Measurements from ENCODE around the gene C1orf21. TPM values are rescaled to one million over a fixed set of nuclear protein-coding genes. Genes with fewer than 3 reads are reported as not detected.

Gene C1orf21
- polyA plus RNA-seq, 6 donors from 2014 or later, result 0.08 to 1.9 (median 0.16) TPM; not detected in 1

DNA sequence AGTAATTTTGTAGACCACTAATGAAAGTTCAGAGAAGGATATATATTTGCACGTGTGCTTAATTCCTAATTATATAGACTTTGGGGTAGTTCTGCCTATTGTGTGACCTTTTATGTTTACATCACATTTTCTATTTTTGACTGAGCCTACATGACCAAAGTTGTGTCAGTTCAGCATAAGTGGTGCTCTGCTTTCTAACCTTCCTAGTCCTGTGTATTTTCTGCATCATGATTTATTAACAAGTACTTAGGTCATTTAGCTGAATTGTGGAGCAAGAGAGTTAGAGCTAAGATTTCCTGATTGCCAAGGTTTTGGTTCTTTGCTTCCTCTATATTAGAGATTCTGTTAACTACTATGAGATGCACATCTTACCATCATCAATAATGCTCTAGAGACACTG lies 176.0 kb downstream of the C1orf21 start:
- Mint-ChIP-seq H3K27ac (no peak overlapping the region), H3K9me3 (peaks cover 0 to 5% (median 2%) of the 10 kb centered on the region in 7 donors), H3K36me3 (no peaks in the 10 kb centered on the region), H3K4me3 (no peak overlapping the region), H3K27me3 (no peaks in the 10 kb centered on the region), H3K4me1 (peaks cover 0 to 5% (median 0%) of the 10 kb centered on the region in 3 donors)
- ATAC-seq (ENCODE audit: low read depth in 2 of 2) (no peak), DNase-seq (no peak)

DNA sequence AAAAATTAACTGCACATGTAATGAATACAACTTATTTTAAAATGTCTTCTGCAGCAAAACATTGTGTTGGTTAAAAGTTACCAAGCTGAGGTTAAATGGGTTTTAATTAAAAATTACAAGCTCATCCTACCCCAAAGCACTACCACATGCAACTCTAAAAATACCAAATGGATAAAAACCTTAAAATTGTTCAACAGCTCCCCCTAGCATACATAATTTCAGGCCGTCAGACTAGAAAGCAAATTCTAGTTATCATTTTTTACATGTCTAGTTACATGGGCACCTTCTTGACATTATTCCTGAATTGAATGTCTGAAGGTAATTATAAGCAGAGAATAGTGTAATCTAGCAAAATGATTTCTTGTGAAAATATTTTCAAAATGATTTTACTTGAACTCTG lies 176.5 kb downstream of the C1orf21 start:
- no peak for DNase-seq
- Mint-ChIP-seq H3K4me1 (peaks cover 0 to 5% (median 0%) of the 10 kb centered on the region in 3 donors), H3K9me3 (peaks cover 0 to 5% (median 0%) of the 10 kb centered on the region in 7 donors), H3K36me3 (no peaks in the 10 kb centered on the region), H3K4me3 (no peak overlapping the region), H3K27me3 (no peaks in the 10 kb centered on the region), H3K27ac (peak overlapping the region in 1 of 6 donors; percentile 9)
- no peak for ATAC-seq (ENCODE audit: low read depth in 2 of 2)

DNA sequence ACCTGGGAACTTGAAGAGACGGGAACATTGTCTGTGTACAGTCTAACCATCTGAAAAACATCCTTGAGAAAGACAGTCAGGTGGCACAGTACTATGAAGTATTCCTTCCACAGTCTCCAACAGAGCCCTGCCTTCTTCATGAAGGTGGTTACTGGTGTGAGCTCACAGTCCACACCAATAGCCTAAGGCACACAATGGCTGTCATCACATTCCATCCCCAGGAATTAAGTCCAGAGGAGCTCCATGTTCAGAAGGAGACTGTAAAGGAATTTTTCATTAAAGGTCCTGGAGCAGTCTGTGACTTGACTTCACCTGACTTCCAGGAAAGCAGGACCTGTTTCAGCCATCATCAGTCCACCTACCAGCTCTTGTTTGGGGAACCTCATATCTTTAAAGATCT lies 180.2 kb downstream of the C1orf21 start:
- H3K4me1 Mint-ChIP-seq, result no peaks in the 10 kb centered on the region
- ATAC-seq (ENCODE audit: low read depth in 2 of 2), result no peak
- no peak overlapping the region for H3K4me3 Mint-ChIP-seq
- no peak overlapping the region for H3K27ac Mint-ChIP-seq
- H3K36me3 Mint-ChIP-seq, result no peaks in the 10 kb centered on the region
- DNase-seq, result no peak
- peaks cover 0 to 4% (median 0%) of the 10 kb centered on the region in 7 donors for H3K9me3 Mint-ChIP-seq
- no peaks in the 10 kb centered on the region for H3K27me3 Mint-ChIP-seq

DNA sequence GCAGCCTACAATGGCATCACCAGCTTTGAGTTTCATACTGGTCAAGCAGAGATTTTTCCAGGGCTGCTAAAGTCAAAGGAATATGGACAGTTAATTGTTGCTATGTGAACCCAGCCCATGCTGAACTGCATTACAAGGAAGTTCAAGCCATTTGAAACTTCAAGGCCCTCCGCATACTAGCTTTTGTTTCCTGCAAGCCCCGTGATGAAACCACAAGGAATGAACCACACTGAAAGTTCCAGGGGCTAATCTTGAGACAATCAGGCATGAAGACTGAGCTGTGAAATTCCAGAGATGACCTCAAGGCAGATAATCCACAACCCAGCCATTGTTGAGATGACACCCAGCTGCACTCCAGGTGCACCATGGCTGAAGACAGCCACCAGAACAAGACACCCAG lies 180.8 kb downstream of the C1orf21 start:
- Mint-ChIP-seq H3K4me1 (no peaks in the 10 kb centered on the region), H3K36me3 (no peaks in the 10 kb centered on the region), H3K4me3 (no peak overlapping the region), H3K9me3 (peaks cover 0 to 4% (median 0%) of the 10 kb centered on the region in 7 donors), H3K27ac (no peak overlapping the region), H3K27me3 (no peaks in the 10 kb centered on the region)
- ATAC-seq (ENCODE audit: low read depth in 2 of 2) (no peak), DNase-seq (no peak)

DNA sequence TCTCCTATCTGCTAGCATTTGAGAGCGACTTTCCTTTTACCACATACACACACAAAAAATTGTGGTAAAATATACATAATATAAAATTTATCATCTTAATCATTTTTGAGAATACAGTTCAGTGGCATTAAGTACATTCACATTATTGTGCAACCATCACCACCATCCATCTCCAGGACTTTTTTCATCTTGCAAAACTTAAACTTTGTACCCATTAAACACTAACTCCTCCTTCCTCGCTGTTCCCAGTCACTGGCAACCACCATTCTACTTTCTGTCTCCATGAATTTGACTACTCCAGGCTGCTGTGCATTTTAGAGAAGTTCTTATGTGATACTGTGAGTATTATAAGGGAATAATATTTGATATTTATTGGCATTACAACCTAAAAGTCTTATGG lies 181.3 kb downstream of the C1orf21 start:
- no peaks in the 10 kb centered on the region for H3K4me1 Mint-ChIP-seq
- H3K9me3 Mint-ChIP-seq, result peaks cover 0 to 4% (median 0%) of the 10 kb centered on the region in 7 donors
- H3K27me3 Mint-ChIP-seq, result no peaks in the 10 kb centered on the region
- no peak overlapping the region for H3K4me3 Mint-ChIP-seq
- no peaks in the 10 kb centered on the region for H3K36me3 Mint-ChIP-seq
- ATAC-seq (ENCODE audit: low read depth in 2 of 2) (no peak), DNase-seq (no peak)
- H3K27ac Mint-ChIP-seq, result no peak overlapping the region

DNA sequence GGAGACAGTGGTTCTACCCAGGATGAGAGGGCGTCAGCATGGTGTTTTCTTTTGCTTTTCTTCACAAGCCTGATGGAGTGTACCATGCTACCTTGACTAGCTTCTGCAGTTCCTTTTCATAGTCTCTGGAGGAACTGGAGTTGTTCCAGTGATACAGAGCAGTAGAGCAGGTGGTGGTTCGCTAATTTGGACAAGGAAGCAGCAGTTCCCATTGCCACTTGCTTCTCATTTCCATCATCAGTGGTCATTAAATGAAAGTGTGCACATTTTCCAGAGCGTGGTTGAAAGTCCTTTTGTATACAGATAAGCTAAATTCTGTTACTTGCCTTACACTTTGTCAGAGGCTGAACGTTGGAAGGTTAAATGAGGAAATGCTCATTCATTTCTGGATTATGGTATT lies 182.3 kb downstream of the C1orf21 start:
- Mint-ChIP-seq H3K27ac (no peak overlapping the region), H3K4me3 (no peak overlapping the region), H3K9me3 (peaks cover 0 to 4% (median 0%) of the 10 kb centered on the region in 7 donors), H3K4me1 (no peaks in the 10 kb centered on the region), H3K36me3 (no peaks in the 10 kb centered on the region), H3K27me3 (no peaks in the 10 kb centered on the region)
- DNase-seq (no peak), ATAC-seq (ENCODE audit: low read depth in 2 of 2) (no peak)

DNA sequence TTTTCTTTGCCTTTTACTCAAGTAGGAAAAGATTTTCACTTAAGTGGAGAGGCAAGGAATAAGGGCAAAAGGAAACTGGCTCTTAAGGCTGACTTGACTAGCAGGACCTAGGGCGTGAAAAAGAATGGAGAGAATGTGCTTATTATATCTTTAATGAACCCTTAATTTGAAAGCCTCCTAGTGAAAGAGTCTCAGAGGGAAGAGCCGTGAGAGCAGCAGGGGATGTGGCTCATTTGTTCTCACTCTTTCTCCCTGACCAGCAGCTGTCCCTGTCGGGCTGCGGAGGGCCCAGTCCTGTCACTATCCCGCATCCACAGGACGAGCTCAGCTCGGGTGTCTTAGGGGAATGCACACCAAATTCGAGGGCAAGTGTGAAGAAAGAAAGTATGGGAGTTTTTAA lies 187.8 kb downstream of the C1orf21 start:
- Mint-ChIP-seq H3K9me3 (peaks cover 0 to 4% (median 0%) of the 10 kb centered on the region in 7 donors), H3K36me3 (no peaks in the 10 kb centered on the region), H3K4me3 (no peak overlapping the region), H3K27ac (no peak overlapping the region), H3K4me1 (no peaks in the 10 kb centered on the region), H3K27me3 (no peaks in the 10 kb centered on the region)
- no peak for ATAC-seq (ENCODE audit: low read depth in 2 of 2)
- DNase-seq, result no peak

DNA sequence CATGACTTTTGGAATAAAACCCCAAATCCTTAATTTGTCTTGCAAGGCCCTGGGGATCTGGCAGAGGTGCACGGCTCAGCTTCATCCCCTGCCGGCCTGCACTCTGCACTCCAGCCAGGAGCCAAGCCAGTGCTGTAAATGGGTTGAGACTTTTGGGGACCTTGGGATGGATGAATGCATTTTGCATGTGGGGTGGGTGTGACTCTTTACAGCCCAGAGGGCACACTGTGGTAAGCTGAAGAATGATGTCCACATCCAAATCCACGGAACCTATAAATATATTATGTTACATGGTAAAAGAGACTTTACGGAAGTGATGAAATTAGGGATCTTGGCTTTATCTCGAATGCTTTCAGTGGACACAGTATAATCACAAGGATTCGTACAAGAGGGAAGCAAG lies 190.0 kb downstream of the C1orf21 start:
- Mint-ChIP-seq H3K27me3 (no peaks in the 10 kb centered on the region), H3K9me3 (peaks cover 3 to 13% (median 6%) of the 10 kb centered on the region in 7 donors), H3K27ac (no peak overlapping the region), H3K4me1 (no peaks in the 10 kb centered on the region), H3K36me3 (peaks cover 0 to 8% of the 10 kb centered on the region in 2 donors), H3K4me3 (no peak overlapping the region)
- no peak for DNase-seq
- ATAC-seq (ENCODE audit: low read depth in 2 of 2), result no peak

DNA sequence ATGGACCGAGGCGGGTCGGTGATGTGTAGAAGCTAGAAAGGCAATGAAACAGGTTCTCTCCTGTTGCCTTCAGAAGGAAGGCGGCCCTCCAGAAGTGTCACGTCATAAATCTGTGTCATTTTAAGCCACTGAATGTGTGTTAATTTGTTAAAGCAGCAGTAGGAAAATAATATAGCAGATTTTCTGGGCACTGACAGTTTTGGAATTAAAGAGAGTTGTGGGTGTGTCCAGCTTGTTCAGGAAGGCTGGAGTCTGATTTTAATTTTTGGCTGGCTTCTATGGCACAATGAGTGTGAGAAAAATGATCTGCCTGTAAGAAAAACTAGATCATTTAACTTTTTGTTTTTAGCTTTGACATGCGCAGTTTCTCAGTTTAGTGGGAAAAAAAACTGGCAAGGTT lies 190.5 kb downstream of the C1orf21 start:
- Mint-ChIP-seq H3K27ac (no peak overlapping the region), H3K27me3 (no peaks in the 10 kb centered on the region), H3K4me3 (no peak overlapping the region), H3K4me1 (no peaks in the 10 kb centered on the region), H3K36me3 (peaks cover 0 to 8% of the 10 kb centered on the region in 2 donors), H3K9me3 (peaks cover 3 to 13% (median 6%) of the 10 kb centered on the region in 7 donors)
- ATAC-seq (ENCODE audit: low read depth in 2 of 2) (no peak), DNase-seq (no peak)

DNA sequence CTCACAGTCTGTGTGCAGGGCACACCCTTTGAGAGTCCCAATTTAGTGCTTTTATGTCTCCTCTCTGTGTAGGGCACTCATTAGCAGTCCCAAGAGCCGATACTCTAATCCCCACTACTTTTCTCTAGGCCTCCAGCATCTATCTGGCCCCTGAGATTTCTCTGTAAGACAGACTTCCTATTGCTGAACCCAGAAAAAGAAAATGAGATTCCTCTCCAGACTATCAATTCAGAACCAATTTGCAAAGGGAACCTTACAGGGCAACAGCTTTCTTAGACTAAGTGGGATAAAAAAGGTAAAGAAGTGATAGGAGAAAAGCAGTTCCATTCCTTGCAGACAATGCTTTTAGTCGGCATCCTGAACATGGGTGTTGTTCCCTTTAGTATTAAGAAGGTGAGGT lies 195.6 kb downstream of the C1orf21 start:
- DNase-seq (no peak), ATAC-seq (ENCODE audit: low read depth in 2 of 2) (no peak)
- Mint-ChIP-seq H3K27ac (no peak overlapping the region), H3K9me3 (peaks cover 3 to 15% (median 9%) of the 10 kb centered on the region in 7 donors), H3K36me3 (peaks cover 0 to 8% of the 10 kb centered on the region in 2 donors), H3K4me1 (no peaks in the 10 kb centered on the region), H3K4me3 (no peak overlapping the region), H3K27me3 (peaks cover 0 to 9% (median 0%) of the 10 kb centered on the region in 3 donors)

DNA sequence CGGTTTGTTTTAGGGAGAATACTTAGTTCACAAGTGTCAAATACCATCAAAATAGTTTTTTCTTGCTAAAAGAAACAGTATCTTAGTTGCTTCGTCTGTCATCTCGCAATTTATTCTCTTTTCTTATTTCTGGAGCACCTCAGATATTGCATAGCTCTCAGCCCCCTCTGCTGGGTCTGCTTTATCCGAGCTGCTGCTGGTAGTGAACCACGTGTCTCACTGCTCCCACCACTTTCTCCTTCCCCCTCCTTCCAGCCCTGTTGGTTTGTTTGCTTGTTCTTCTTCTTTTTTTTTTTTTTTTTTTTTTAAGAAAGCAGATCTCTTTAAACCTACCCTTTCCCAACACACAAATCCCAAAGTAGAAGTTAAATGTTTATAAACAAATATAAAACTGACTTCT lies 197.0 kb downstream of the C1orf21 start:
- ATAC-seq (ENCODE audit: low read depth in 2 of 2) (no peak), DNase-seq (no peak)
- H3K9me3 Mint-ChIP-seq, result peaks cover 3 to 15% (median 9%) of the 10 kb centered on the region in 7 donors
- peaks cover 0 to 10% (median 0%) of the 10 kb centered on the region in 3 donors for H3K27me3 Mint-ChIP-seq
- H3K4me3 Mint-ChIP-seq, result no peak overlapping the region
- H3K36me3 Mint-ChIP-seq, result peaks cover 0 to 8% of the 10 kb centered on the region in 2 donors
- no peaks in the 10 kb centered on the region for H3K4me1 Mint-ChIP-seq
- H3K27ac Mint-ChIP-seq, result no peak overlapping the region

DNA sequence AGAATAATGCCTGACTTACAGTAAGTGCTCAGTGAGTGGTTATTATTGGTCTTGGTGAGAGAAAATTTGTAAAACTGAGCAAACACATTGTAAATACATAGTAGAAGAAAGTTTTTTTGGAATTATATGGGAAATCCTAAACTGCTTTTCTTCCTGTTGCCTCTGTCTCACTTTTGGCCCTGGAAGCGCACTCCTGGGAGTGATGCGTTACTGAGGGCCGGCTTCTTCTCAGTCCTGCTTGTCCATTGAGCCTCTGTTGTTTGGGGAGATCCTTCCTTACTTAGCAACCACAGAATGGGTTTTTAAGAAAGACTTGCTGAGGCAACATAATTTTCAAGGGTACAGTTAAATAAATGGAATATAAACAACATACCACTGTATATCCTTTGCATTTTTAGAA lies 201.9 kb downstream of the C1orf21 start:
- H3K27me3 Mint-ChIP-seq, result peaks cover 0 to 10% (median 0%) of the 10 kb centered on the region in 3 donors
- H3K4me3 Mint-ChIP-seq, result peak overlapping the region in 1 of 8 donors; percentile 52
- peaks cover 0 to 11% (median 2%) of the 10 kb centered on the region in 7 donors for H3K9me3 Mint-ChIP-seq
- no peak for DNase-seq
- no peak for ATAC-seq (ENCODE audit: low read depth in 2 of 2)
- no peaks in the 10 kb centered on the region for H3K36me3 Mint-ChIP-seq
- H3K4me1 Mint-ChIP-seq, result no peaks in the 10 kb centered on the region
- H3K27ac Mint-ChIP-seq, result no peak overlapping the region

DNA sequence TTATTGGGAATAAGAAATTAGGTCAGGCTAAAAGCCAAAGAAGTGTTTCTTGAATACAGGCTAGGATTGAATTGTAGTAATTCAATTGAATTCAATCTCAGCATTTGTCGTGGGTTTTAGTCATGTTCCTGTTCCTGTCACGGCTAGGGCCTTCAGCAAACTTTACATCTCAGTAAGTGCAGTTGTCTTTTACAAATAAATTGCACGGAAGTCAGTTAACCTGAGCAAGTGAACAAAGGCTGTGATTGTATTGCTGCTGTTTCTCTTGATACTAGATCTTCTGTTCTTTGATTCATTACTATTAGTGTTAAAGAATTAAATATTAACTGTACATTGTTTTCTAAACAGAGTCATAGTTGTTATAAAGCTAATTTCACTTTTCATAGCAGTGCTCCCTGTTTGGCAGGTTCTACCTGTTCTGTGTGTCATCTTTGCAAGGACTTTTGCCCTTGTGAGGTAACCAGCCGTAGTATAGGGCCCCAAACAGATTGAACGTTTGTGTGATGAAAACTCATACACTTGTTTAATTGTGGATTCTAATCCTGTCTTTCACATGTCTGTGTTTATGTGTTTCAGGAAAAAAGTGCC lies 203.4 kb downstream of the C1orf21 start:
- Mint-ChIP-seq H3K4me1 (no peaks in the 10 kb centered on the region), H3K27me3 (peaks cover 0 to 10% (median 0%) of the 10 kb centered on the region in 3 donors)

DNA sequence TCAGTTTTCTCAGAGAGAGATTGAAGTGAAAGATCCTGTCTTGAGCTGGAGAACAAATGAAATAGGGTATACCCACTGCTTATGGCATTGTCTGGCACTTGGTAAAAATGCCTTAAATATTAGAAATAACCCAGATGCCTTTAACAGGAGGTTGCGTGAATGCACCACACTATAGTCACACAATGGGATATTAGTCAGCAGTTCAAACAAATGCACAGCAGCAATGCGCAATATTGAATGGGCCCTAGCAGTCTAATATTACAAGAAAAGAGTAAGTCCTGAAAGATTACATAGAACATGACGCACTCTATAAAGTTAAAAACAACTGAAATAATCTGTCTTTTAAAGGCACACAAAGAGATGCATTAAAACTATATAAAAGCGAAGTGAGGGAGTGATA lies 206.8 kb downstream of the C1orf21 start:
- Mint-ChIP-seq H3K27me3 (no peaks in the 10 kb centered on the region), H3K9me3 (peaks cover 0 to 4% (median 0%) of the 10 kb centered on the region in 7 donors), H3K4me1 (no peaks in the 10 kb centered on the region), H3K36me3 (no peaks in the 10 kb centered on the region), H3K4me3 (no peak overlapping the region), H3K27ac (peak overlapping the region in 1 of 6 donors; percentile 16)
- no peak for ATAC-seq (ENCODE audit: low read depth in 2 of 2)
- no peak for DNase-seq

More for the DNA sequence above, 203.4 kb downstream of the C1orf21 start:
- Mint-ChIP-seq H3K36me3 (no peaks in the 10 kb centered on the region), H3K9me3 (peaks cover 0 to 11% (median 2%) of the 10 kb centered on the region in 7 donors), H3K4me3 (no peak overlapping the region), H3K27ac (no peak overlapping the region)
- DNase-seq, result no peak
- no peak for ATAC-seq (ENCODE audit: low read depth in 2 of 2)

All from naive B cell (primary cell).